Activated B cell treated with CpG ODN at 0.5 μM for 24 hours (primary cell): Measurements from ENCODE around the gene MARCHF9. TPM values are rescaled to one million over a fixed set of nuclear protein-coding genes. Genes with fewer than 3 reads are reported as not detected.
A peak's percentile ranks its signal among the peaks of the same experiment; 100 is the strongest.

Source experiments
- ATAC-seq: fragments of 200-7000 bp; cut with Tn5 transposase; one replicate; pipeline ENCODE4 v1.10.0; 2021; ENCODE audit warnings: low read depth, mild to moderate bottlenecking, moderate library complexity
- CTCF ChIA-PET: fragments of 350-600 bp; sonication (Branson Sonifier 250); formaldehyde crosslinking; loops from one replicate; lab custom pipeline; 2021; ENCODE audit warnings: antibody characterized with exemption; lab: Charles Lee
- POLR2A ChIA-PET: fragments of 350-600 bp; sonication (Branson Sonifier 250); formaldehyde crosslinking; loops from one replicate; lab custom pipeline; 2021; ENCODE audit warnings: antibody characterized with exemption; lab: Charles Lee
- DNase-seq: peaks from one replicate; pipeline ENCODE4 v3.0.0; 2022
- H3K27ac Mint-ChIP-seq: one replicate; pipeline ENCODE4 v1.8.0; 2020; ENCODE audit warnings: mixed read lengths
- H3K27me3 Mint-ChIP-seq: one replicate; pipeline ENCODE4 v1.8.0; 2021; ENCODE audit warnings: mixed read lengths
- H3K36me3 Mint-ChIP-seq: one replicate; pipeline ENCODE4 v1.8.0; 2021; ENCODE audit warnings: low read depth, mixed read lengths
- H3K4me1 Mint-ChIP-seq: one replicate; pipeline ENCODE4 v1.8.0; 2021; ENCODE audit warnings: mixed read lengths
- H3K4me3 Mint-ChIP-seq: one replicate; pipeline ENCODE4 v1.8.0; 2020; ENCODE audit warnings: mild to moderate bottlenecking, mixed read lengths
- H3K9me3 Mint-ChIP-seq: one replicate; pipeline ENCODE4 v1.8.0; 2020; ENCODE audit warnings: mixed read lengths
- intact Hi-C: fragments of 100-400 bp; cut with micrococcal nuclease; formaldehyde crosslinking; loops from one replicate; pipeline ENCODE4 v1.15.1; 2024
- total RNA-seq: library from RNA; stranded (reverse); gene quantifications from 2 replicates; pipeline ENCODE4 v1.2.3, GENCODE V29; 2022
- TF ChIP-seq, protein P1 (sequence below): fragments of 200-600 bp; IDR thresholded peaks from one replicate; pipeline ENCODE4 v1.8.0; 2022; ENCODE audit warnings: antibody characterized with exemption, mild to moderate bottlenecking

The MARCHF9 gene
- total RNA-seq, 1 donor from 2014 or later, result 58.2 TPM

DNA sequence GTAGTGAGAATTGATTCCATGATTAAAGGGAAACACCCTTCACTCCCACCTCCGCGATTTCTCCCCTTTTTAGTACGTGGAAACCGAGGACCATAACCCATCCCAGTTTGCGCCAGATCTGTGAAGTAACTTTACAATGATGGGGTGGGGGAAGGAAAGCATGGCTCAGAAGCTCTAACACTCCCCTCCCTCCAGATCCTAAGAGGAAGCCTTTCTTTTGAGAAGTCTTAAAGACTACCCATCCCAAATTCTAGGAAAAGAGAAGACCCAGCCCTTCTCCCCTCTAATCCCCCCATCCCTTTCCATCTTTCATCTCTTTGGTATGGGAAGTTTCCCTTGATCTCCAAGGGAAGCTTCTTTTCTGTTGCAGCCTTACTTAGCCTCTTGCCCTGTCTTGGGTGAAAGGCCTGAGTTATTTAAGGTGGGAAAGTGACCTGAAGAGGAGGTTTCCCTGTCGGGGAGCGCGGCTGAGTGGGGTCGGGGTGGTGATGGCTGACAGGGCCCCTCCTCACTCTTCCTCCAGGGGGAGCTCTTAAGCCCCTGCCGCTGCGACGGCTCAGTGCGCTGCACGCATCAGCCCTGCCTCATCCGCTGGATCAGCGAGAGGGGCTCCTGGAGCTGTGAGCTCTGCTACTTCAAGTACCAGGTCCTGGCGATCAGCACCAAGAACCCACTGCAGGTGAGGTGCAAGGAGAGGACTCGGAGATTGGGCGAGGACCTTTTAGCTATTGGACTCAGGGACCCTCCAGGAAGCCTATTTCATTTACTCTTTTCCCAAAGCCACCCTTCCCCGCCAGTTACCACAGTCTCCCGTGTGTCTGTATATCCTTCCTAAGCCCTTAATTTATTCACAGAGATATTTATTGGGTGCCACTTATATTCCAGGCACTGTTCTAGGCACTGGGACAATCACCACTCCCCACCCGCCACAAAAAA is 1.8 kb downstream of the MARCHF9 start:
- Mint-ChIP-seq H3K4me3 (peak overlapping the region; percentile 90), H3K27ac (peak overlapping the region; percentile 86), H3K4me1 (peaks cover 60% of the 10 kb centered on the region), H3K9me3 (no peaks in the 10 kb centered on the region), H3K36me3 (peaks cover 47% of the 10 kb centered on the region), H3K27me3 (no peaks in the 10 kb centered on the region)
- DNase-seq, result peak; percentile 56
- TF ChIP-seq, protein P1, sequence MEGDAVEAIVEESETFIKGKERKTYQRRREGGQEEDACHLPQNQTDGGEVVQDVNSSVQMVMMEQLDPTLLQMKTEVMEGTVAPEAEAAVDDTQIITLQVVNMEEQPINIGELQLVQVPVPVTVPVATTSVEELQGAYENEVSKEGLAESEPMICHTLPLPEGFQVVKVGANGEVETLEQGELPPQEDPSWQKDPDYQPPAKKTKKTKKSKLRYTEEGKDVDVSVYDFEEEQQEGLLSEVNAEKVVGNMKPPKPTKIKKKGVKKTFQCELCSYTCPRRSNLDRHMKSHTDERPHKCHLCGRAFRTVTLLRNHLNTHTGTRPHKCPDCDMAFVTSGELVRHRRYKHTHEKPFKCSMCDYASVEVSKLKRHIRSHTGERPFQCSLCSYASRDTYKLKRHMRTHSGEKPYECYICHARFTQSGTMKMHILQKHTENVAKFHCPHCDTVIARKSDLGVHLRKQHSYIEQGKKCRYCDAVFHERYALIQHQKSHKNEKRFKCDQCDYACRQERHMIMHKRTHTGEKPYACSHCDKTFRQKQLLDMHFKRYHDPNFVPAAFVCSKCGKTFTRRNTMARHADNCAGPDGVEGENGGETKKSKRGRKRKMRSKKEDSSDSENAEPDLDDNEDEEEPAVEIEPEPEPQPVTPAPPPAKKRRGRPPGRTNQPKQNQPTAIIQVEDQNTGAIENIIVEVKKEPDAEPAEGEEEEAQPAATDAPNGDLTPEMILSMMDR, result no peak
- intact Hi-C loops, result loop anchor here (1.0 to 2.0 kb wide), 6 partner anchors 10 to 149 kb away; partner anchors contain the start of genes EEF1AKMT3, METTL1 and TSFM
- CTCF ChIA-PET, result interaction anchor here (0.6 to 2.3 kb wide), 15 partner anchors 10 to 149 kb away, joined by 3 to 20 read pairs (median 4); partner anchors contain the start of genes CYP27B1, OS9, TSFM and TSPAN31
- POLR2A ChIA-PET, result interaction anchor here (0.6 to 3.0 kb wide), 17 partner anchors 11 to 1068 kb away, joined by 3 to 34 read pairs (median 5); partner anchors contain the start of genes CYP27B1, EEF1AKMT3, METTL1 and OS9
- ATAC-seq, result peak; percentile 16

DNA sequence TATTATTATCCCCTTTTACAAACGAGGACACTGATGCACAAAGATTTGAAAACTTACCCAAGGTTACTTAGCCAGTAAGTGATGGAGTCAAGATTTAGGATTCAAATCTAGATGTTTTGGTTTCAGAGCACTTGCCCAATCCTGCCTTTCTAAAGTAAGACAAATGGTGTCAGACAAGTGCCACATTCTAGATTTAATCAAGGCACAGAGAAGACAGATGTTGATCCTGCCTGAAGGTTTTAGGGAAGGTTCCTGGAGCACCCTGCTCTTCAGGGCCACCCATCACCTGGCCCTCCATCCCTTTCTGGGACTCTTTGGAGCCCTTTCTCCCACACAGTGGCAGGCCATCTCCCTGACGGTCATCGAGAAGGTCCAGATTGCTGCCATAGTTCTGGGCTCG is 2.9 kb downstream of the MARCHF9 start:
- no peak overlapping the region for H3K27ac Mint-ChIP-seq
- ATAC-seq, result no peak
- CTCF ChIA-PET, result interaction anchor here (2.3 kb wide), 2 partner anchors 9 to 26 kb away, joined by 16 to 20 read pairs; partner anchors contain the start of genes CYP27B1 and TSFM
- no peaks in the 10 kb centered on the region for H3K9me3 Mint-ChIP-seq
- peaks cover 43% of the 10 kb centered on the region for H3K36me3 Mint-ChIP-seq
- TF ChIP-seq, protein P1, result no peak
- intact Hi-C loops, result loop anchor here (2.0 kb wide), 1 partner anchor 141 kb away; no protein-coding TSS in a partner anchor
- no peaks in the 10 kb centered on the region for H3K27me3 Mint-ChIP-seq
- peaks cover 49% of the 10 kb centered on the region for H3K4me1 Mint-ChIP-seq
- no peak overlapping the region for H3K4me3 Mint-ChIP-seq
- POLR2A ChIA-PET, result interaction anchor here (3.0 kb wide), 1 partner anchor 10 kb away, joined by 34 read pairs; the partner anchor contains the start of gene CYP27B1
- DNase-seq, result no peak

DNA sequence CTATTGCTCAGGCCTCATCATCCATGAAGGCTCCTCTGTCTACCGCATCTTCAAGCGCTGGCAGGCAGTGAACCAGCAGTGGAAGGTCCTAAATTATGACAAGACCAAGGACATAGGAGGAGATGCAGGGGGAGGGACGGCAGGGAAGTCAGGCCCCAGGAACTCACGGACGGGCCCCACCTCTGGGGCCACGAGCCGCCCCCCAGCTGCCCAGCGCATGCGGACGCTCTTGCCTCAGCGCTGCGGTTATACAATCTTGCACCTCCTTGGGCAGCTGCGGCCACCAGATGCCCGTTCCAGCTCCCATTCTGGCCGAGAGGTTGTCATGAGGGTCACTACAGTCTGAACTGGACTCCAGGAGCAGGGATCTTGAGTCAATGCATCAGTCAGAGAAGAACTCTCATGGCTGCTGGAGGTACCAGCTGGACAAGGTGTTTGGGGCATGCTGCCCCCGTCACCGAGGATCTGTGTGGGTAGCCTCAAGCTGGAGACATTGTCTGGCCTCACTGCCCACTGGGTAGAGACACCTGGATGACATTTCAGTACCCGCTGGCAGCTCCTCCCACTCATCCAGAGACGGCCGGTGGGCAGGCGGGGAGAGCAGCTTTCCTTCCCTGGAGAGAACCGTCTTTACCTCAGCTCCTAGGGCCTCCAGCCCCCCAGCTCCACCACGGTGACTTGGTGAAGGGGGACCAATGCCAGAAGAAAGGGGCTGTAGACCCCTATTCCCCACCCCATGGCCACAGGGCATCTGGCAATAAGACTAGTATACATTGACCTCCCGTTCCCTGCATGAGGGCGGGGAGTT is 3.9 kb downstream of the MARCHF9 start:
- DNase-seq (no peak), ATAC-seq (no peak)
- intact Hi-C loops, result no loop called here
- H3K4me3 Mint-ChIP-seq, result no peak overlapping the region
- TF ChIP-seq, protein P1, result no peak
- H3K9me3 Mint-ChIP-seq, result no peaks in the 10 kb centered on the region
- H3K36me3 Mint-ChIP-seq, result peaks cover 45% of the 10 kb centered on the region
- CTCF ChIA-PET, result interaction anchor here (1.0 to 2.6 kb wide), 5 partner anchors 9 to 27 kb away, joined by 3 to 9 read pairs (median 5); partner anchors contain the start of gene TSFM
- POLR2A ChIA-PET, result interaction anchor here (0.6 to 1.4 kb wide), 3 partner anchors 14 to 1048 kb away, joined by 3 to 6 read pairs (median 4); partner anchors contain the start of genes EEF1AKMT3 and METTL1
- H3K27me3 Mint-ChIP-seq, result no peaks in the 10 kb centered on the region
- no peak overlapping the region for H3K27ac Mint-ChIP-seq
- H3K4me1 Mint-ChIP-seq, result peaks cover 40% of the 10 kb centered on the region

GRCh38 chr12:57759360-57759980 is 4.6 kb downstream of the MARCHF9 start:
- ChIA-PET CTCF (interaction anchor here (1.0 to 2.6 kb wide), 6 partner anchors 8 to 145 kb away, joined by 3 to 9 read pairs (median 4); partner anchors contain the start of gene TSFM), POLR2A (interaction anchor here (0.6 to 1.4 kb wide), 3 partner anchors 13 to 1049 kb away, joined by 3 to 6 read pairs (median 4); partner anchors contain the start of genes EEF1AKMT3 and METTL1)
- no peak overlapping the region for H3K4me3 Mint-ChIP-seq
- peaks cover 3% of the 10 kb centered on the region for H3K27me3 Mint-ChIP-seq
- H3K4me1 Mint-ChIP-seq, result peaks cover 39% of the 10 kb centered on the region
- TF ChIP-seq, protein P1, result no peak
- H3K36me3 Mint-ChIP-seq, result peaks cover 44% of the 10 kb centered on the region
- no peaks in the 10 kb centered on the region for H3K9me3 Mint-ChIP-seq
- ATAC-seq (no peak), DNase-seq (no peak)
- H3K27ac Mint-ChIP-seq, result no peak overlapping the region
- intact Hi-C loops, result no loop called here
